Testis (tissue), 3 donors: Measurements from ENCODE around the gene HES5. TPM values are rescaled to one million over a fixed set of nuclear protein-coding genes. Genes with fewer than 3 reads are reported as not detected.
A peak's percentile ranks its signal among the peaks of the same experiment; 100 is the strongest.

Experiments
- DNase-seq: peaks from one replicate; pipeline ENCODE4 v3.0.0-alpha.2; 2019
- H3K27ac ChIP-seq, 2 donors: fragments of 200-600 bp; sonication (generic); one replicate each; pipeline ENCODE4 v1.5.1; 2019
- H3K27me3 ChIP-seq: fragments of 200-600 bp; sonication (generic); one replicate; pipeline ENCODE4 v1.5.1; 2019
- H3K36me3 ChIP-seq: fragments of 200-600 bp; sonication (generic); one replicate; pipeline ENCODE4 v1.5.1; 2017; ENCODE audit warnings: low read depth; ENCODE audit errors: missing control alignments
- H3K4me1 ChIP-seq: fragments of 200-600 bp; sonication (generic); one replicate; pipeline ENCODE4 v1.5.1; 2019
- H3K4me3 ChIP-seq, 2 donors: fragments of 200-600 bp; sonication (generic); one replicate each; pipeline ENCODE4 v1.5.1; 2017 to 2019
- H3K9me3 ChIP-seq: fragments of 200-600 bp; sonication (generic); one replicate; pipeline ENCODE4 v1.5.1; 2017
- POLR2A ChIP-seq: fragments of 450-650 bp; IDR thresholded peaks from one replicate; pipeline ENCODE4 v1.6.1; 2017; ENCODE audit warnings: antibody characterized with exemption, mild to moderate bottlenecking, moderate library complexity
- WGBS, 2 donors: methylation state at CpG; one replicate each; pipeline ENCODE4 v1.1.5; 2018; 5-methylcytosine and 5-hydroxymethylcytosine counted together
- intact Hi-C: fragments of 100-400 bp; cut with DNase I; formaldehyde crosslinking; loops from one replicate; pipeline ENCODE4 v1.15.1; 2023; ENCODE audit warnings: low total_unique reads
- polyA plus RNA-seq: library from polyadenylated mRNA; stranded (reverse); fragments of 350-450 nt; fragmentation: Illumina TruSeq; extraction: RNeasy Lipid Tissue Mini Kit (QIAGEN cat#74804); gene quantifications from one replicate; pipeline ENCODE4 v1.2.3, GENCODE V29; 2014; ENCODE audit warnings: low read depth, low replicate concordance; ENCODE audit not compliant: insufficient read depth
- total RNA-seq, 2 donors: library from RNA; depleted of rRNA; stranded (reverse); fragments of >200 nt; gene quantifications; one replicate each; pipeline ENCODE4 v1.2.3, GENCODE V29; 2016
- TF ChIP-seq, protein P1 (sequence below), 3 experiments: fragments of 450-650 bp in 2 of 3; fragments of 200-600 bp in 1 of 3; sonication (generic) in 1 of 3; IDR thresholded peaks; one replicate each; pipeline ENCODE4 v1.5.1; 2016 to 2019; ENCODE audit warnings: antibody characterized with exemption in 3 of 3, mild to moderate bottlenecking in 2 of 3, moderate library complexity in 1 of 3

Gene HES5
- total and polyA plus RNA-seq, 3 donors from 2014 or later, result 1.1 to 4.2 (median 2.8) TPM

- no peaks in the 10 kb centered on the region for H3K27me3 ChIP-seq
- DNase-seq, result no peak
- no peak overlapping the region for H3K4me3 ChIP-seq
- no peaks in the 10 kb centered on the region for H3K36me3 ChIP-seq
- WGBS, 2 donors, result 0 to 22% methylated on average over 4 to 24 of the region's 30 CpGs
- TF ChIP-seq POLR2A, result no peak
- no peaks in the 10 kb centered on the region for H3K9me3 ChIP-seq
- intact Hi-C loops, result loop anchor here (5.0 kb wide), 1 partner anchor 113 kb away; no protein-coding TSS in a partner anchor
- peaks cover 36% of the 10 kb centered on the region for H3K4me1 ChIP-seq
- H3K27ac ChIP-seq, result no peak overlapping the region
Measured at GRCh38 chr1:2530513-2531361, 674 bp upstream of the HES5 start.

DNA sequence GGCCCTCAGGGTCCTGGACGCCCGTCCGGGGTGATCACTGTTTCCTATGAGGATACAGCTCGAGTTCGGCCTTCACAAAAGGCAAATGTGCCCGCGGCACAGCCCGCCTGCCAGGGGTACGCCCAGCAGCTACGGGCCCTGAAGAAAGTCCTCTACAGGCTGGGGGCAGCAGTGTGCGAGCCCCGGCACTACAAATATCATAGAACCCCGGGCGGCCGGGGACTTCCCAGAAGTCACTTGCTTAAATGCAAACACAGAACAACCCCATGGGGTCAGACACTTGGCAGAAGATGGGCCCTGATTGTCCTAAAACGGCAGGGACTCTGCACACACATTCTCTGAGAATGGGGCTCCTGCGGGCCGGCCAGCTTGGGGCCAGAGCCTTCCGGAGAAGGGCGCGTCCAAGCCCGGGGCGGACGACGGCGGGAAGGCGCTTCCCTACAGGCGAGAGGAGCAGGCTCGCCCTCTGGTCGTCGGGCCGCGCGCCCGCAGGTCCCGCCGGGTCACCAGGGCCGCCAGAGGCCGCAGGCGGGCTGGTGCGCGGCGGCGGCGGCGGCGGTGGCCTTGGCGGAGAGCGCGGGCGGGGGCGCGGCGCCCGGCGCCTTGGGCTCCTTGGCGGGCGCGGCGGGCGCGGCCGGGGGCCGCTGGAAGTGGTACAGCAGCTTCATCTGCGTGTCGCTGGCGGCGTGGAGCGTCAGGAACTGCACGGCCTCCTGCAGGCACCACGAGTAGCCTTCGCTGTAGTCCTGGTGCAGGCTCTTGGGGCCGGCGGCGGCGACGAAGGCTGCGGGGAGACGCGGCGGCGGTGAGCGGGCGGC is 888 bp downstream of the HES5 start:
- Histone ChIP-seq H3K9me3 (no peaks in the 10 kb centered on the region), H3K4me1 (peaks cover 48% of the 10 kb centered on the region), H3K27ac (no peak overlapping the region), H3K4me3 (peak overlapping the region in 1 of 2 donors; percentile 12), H3K27me3 (no peaks in the 10 kb centered on the region), H3K36me3 (no peaks in the 10 kb centered on the region)
- intact Hi-C loops, result no loop called here
- no peak for TF ChIP-seq POLR2A
- TF ChIP-seq, protein P1, sequence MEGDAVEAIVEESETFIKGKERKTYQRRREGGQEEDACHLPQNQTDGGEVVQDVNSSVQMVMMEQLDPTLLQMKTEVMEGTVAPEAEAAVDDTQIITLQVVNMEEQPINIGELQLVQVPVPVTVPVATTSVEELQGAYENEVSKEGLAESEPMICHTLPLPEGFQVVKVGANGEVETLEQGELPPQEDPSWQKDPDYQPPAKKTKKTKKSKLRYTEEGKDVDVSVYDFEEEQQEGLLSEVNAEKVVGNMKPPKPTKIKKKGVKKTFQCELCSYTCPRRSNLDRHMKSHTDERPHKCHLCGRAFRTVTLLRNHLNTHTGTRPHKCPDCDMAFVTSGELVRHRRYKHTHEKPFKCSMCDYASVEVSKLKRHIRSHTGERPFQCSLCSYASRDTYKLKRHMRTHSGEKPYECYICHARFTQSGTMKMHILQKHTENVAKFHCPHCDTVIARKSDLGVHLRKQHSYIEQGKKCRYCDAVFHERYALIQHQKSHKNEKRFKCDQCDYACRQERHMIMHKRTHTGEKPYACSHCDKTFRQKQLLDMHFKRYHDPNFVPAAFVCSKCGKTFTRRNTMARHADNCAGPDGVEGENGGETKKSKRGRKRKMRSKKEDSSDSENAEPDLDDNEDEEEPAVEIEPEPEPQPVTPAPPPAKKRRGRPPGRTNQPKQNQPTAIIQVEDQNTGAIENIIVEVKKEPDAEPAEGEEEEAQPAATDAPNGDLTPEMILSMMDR (IDR thresholded peaks at IDR 0.05), result no peak
- WGBS, 2 donors, result 8 to 14% methylated on average over 19 to 57 of the region's 84 CpGs
- DNase-seq, result peak; percentile 38

DNA sequence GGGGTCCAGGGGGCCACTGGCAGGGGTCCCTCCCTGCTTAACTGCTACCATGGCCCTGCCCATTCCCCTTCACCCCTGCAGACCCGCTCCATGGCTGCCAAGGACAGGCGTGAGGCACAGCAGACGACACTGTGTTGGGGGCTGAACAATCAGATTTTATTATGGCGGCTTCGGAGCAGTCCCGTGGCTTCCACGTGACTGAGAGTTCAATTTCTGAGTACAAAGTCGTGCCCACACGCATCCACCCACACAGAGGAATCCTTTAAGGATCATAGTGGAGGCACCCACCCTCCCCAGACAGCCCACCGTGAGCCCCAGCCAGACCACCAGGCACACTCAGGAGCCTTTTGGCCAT is 1.5 kb downstream of the HES5 start:
- no peaks in the 10 kb centered on the region for H3K9me3 ChIP-seq
- H3K27ac ChIP-seq, result no peak overlapping the region
- no peaks in the 10 kb centered on the region for H3K36me3 ChIP-seq
- H3K4me3 ChIP-seq, result no peak overlapping the region
- DNase-seq, result no peak
- H3K27me3 ChIP-seq, result no peaks in the 10 kb centered on the region
- intact Hi-C loops, result no loop called here
- no peak for TF ChIP-seq POLR2A
- TF ChIP-seq, protein P1 (IDR thresholded peaks at IDR 0.05), result no peak
- WGBS, 2 donors, result 69 to 70% methylated on average over 4 to 9 of the region's 10 CpGs
- peaks cover 51% of the 10 kb centered on the region for H3K4me1 ChIP-seq

DNA sequence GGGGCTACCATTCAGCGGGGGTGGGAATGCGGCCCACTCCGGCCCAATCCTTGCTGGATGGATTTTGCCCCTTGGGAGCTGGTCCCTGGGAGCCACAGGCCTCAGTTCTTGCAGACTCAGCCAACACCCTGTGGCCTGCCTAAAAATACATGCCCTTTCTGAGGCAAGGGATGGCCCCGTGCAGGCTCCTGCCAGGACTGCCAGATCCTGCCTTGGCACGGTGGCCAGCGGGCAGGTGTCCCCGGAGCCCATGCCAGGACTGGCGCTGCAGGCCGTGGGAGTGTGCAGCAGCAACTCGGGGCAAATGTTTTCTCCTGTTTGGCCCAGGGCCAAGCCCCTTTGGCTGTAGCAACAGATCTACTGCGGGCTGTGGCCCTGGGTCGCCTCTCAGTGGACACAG is 2.0 kb downstream of the HES5 start:
- H3K27me3 ChIP-seq, result no peaks in the 10 kb centered on the region
- H3K9me3 ChIP-seq, result no peaks in the 10 kb centered on the region
- peak; percentile 54 for DNase-seq
- H3K4me1 ChIP-seq, result peaks cover 51% of the 10 kb centered on the region
- intact Hi-C loops, result no loop called here
- whole genome bisulfite sequencing, 2 donors, result 59 to 60% methylated on average over 6 to 7 of the region's 12 CpGs
- H3K36me3 ChIP-seq, result no peaks in the 10 kb centered on the region
- H3K27ac ChIP-seq, result no peak overlapping the region
- H3K4me3 ChIP-seq, result no peak overlapping the region
- TF ChIP-seq, protein P1 (IDR thresholded peaks at IDR 0.05), result no peak
- no peak for TF ChIP-seq POLR2A

DNA sequence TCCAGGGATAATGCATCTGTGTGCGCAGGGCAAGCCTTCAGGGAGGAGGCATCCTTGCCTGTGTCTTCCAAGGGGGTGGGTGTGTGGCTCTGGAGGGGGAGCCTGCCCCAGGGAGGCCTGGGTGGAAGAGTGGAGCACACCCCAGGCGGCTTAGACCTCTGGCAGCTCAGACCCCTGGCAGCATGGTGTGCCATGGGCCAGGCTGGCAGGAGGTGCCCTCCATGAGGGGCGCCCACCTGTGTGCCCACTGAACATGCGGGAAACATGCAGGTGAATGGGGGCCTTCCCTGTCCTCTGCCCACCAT is 2.6 kb downstream of the HES5 start:
- Histone ChIP-seq H3K27ac (no peak overlapping the region), H3K4me1 (peaks cover 51% of the 10 kb centered on the region), H3K36me3 (no peaks in the 10 kb centered on the region), H3K9me3 (no peaks in the 10 kb centered on the region), H3K4me3 (no peak overlapping the region), H3K27me3 (no peaks in the 10 kb centered on the region)
- intact Hi-C loops, result no loop called here
- no peak for DNase-seq
- 82 to 84% methylated on average over 2 to 4 of the region's 4 CpGs for WGBS, 2 donors
- TF ChIP-seq, protein P1 (IDR thresholded peaks at IDR 0.05), result no peak
- no peak for TF ChIP-seq POLR2A
